ENCODE results near the gene CDKN2AIPNL.
"Not testable (repeated sequence)": the region's sequence is repeated elsewhere in the genome, so short reads cannot be mapped to it uniquely, and the experiment has no call there.

DNA sequence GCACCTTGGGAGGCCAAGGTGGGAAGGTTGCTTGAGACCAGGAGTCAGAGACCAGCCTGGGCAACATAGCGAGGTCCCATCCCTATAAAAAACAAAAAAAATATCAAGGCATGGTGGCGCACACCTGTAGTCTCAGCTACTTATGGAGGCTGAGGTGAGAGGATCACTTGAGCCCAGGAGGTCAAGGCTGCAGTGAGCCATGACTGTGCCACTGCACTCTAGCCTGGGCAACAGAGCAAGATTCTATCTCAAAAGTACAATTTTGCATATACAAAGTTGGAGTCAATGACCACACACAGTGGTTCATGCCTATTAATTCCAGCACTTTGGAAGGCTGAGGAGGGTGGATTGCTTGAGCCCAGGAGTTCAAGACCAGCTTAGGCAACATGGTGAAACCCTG, 29.5 kb downstream of the CDKN2AIPNL start:
- TF ChIP-seq, protein P1, sequence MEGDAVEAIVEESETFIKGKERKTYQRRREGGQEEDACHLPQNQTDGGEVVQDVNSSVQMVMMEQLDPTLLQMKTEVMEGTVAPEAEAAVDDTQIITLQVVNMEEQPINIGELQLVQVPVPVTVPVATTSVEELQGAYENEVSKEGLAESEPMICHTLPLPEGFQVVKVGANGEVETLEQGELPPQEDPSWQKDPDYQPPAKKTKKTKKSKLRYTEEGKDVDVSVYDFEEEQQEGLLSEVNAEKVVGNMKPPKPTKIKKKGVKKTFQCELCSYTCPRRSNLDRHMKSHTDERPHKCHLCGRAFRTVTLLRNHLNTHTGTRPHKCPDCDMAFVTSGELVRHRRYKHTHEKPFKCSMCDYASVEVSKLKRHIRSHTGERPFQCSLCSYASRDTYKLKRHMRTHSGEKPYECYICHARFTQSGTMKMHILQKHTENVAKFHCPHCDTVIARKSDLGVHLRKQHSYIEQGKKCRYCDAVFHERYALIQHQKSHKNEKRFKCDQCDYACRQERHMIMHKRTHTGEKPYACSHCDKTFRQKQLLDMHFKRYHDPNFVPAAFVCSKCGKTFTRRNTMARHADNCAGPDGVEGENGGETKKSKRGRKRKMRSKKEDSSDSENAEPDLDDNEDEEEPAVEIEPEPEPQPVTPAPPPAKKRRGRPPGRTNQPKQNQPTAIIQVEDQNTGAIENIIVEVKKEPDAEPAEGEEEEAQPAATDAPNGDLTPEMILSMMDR (IDR thresholded peaks at IDR 0.05; ENCODE audit: extremely low read depth in 1 of 2, insufficient read depth in 1 of 2, low read depth in 1 of 2, low read length in 2 of 2): not testable (repeated sequence)
- TF ChIP-seq FOS (IDR thresholded peaks at IDR 0.05; ENCODE audit: borderline replicate concordance, insufficient read depth, low read length); EZH2 (IDR thresholded peaks at IDR 0.05; ENCODE audit: borderline replicate concordance, low read depth, low read length, severe bottlenecking); POLR2AphosphoS5 (IDR thresholded peaks at IDR 0.05; ENCODE audit: insufficient read depth, low read depth, low read length); POLR2A (IDR thresholded peaks at IDR 0.05; ENCODE audit: low read depth, low read length); JUN (IDR thresholded peaks at IDR 0.05; ENCODE audit: borderline replicate concordance, insufficient read depth, insufficient read length, low read depth): not testable (repeated sequence)
- TF ChIP-seq, protein P2, sequence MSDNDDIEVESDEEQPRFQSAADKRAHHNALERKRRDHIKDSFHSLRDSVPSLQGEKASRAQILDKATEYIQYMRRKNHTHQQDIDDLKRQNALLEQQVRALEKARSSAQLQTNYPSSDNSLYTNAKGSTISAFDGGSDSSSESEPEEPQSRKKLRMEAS (IDR thresholded peaks at IDR 0.05; ENCODE audit: insufficient read depth, insufficient read length): not testable (repeated sequence)

Data from endothelial cell of umbilical vein (primary cell).